GM18520 (cell line): ENCODE data around the gene ALDH2.
A peak's percentile ranks its signal among the peaks of the same experiment; 100 is the strongest.
"Not testable (repeated sequence)": the region's sequence is repeated elsewhere in the genome, so short reads cannot be mapped to it uniquely, and the experiment has no call there.

Experiments
- ATAC-seq: cut with Tn5 transposase; IDR thresholded peaks from one replicate; pipeline ENCODE4 v1.9.1; 2021; ENCODE audit not compliant: unreplicated experiment

The ALDH2 gene

DNA sequence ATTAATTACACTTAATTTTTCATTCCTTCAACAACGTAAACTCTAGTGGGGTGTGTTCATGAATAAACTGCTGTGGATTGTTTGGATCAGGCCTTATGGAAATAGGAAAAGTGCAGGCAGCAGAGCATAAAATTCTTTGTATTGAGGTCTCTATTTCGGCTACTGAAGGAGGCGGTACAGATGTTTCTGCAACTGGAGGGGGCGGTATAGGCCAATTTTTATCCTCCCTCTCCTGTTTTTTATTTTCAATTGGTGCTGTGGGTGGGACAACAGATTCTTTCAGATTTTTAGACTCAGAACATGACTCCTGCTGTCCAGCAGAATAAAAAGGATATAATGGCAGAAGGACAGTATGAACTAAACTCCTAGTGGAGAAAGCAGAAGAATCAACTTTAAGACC, 57.6 kb downstream of the ALDH2 start:
- ATAC-seq: not testable (repeated sequence)

DNA sequence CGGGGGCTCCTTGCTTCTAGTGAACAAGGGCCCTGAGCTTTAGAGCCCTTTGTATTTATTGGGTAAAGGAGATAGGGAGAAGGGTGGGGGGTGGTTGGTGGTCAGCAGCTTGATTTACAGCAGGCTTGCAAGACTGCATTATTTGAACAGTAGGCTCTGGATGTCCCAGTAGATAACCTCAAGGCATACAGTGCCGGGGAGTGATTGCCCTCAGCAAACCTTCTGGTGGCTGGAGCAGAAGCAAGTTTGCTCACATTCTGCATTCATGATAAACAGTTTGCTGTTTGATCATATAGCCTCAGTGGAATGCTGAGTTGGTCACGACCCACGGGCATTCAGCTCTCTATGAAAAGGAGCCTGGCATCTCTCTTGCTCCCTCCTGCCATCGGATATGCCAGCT, 58.8 kb downstream of the ALDH2 start:
- ATAC-seq: no peak

DNA sequence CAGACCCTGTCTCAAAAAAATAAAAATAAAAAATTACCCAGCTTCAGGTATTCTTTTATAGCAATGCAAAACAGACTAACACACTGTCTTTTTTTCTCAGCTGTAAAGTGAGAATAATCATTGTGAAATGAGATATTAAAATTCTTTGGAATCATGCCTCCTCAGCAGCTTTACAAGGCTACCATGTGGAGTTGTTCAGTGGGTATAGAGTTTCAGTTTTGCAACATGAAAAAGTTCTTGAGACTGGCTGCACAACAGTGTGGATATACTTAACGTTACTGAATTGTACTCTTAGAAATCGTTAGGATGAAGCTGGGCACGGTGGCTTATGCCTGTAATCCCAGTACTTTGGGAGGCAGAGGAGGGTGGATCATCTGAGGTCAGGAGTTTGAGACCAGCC, 59.6 kb downstream of the ALDH2 start:
- ATAC-seq: no peak

DNA sequence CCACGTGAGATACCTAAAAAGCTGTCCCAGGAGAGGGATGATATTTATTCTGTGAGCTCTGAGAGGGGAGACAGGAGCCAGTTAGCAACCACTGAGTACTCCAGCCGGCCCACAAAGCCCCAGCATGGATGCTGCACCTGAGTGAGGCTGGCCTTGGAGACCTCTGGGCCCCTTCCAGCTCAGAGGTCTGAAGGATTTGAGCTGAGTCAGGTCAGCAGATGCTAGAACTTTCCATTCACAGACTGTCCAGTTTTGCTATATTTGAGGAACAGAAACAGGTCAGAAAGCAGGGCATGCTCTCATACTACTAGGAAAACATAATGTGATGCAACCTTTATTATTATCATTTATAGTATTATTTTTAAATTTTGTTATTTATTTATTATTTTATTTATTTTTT, 60.3 kb downstream of the ALDH2 start:
- no peak for ATAC-seq

DNA sequence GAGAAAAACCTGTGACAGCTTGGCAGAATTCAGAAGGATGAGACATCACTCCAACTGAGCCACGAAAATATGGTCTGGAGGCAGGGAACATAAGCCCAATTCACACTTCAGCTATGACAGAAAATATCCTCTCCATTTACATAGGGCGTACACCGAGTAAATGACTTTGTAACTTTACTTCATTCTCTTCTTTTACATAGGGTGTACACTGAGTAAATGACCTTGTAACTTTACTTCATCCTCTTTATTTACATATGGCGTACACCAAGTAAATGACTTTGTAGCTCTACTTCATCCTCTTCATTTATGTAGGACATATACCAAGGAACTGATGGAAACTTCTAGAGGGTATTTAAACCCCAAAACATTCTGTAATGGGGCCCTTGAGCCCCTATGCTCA, 61.2 kb downstream of the ALDH2 start:
- no peak for ATAC-seq

DNA sequence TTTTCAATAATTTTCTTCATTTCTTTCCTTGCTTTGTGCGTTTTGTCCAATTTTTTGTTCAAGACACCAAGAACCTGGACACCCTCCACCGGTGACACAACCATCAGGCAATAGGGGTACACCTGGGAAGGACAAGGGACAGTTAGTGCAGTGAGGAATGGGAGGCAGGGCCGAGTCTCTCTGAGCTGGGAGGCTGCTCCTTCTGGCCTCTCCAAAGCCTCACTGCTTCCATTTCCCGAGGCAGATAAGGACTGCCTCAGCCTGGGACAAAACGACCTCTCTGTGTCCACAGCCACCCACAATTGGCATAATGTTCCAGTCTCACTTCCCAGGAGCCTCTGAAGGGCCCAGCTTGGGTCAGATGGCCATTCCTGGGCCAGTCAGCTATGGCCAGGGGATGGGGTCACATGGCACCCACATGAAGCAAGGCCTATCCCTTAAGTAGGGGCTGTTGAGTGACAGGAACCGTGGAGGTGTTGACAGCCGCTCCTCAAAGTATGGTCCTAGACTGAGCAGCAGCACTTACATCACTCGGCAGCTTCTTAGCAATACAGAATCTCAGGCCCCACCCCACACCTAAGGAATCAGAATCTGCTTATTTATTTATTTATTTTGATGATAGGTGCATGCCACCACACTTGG, 61.7 kb downstream of the ALDH2 start:
- ATAC-seq: no peak

DNA sequence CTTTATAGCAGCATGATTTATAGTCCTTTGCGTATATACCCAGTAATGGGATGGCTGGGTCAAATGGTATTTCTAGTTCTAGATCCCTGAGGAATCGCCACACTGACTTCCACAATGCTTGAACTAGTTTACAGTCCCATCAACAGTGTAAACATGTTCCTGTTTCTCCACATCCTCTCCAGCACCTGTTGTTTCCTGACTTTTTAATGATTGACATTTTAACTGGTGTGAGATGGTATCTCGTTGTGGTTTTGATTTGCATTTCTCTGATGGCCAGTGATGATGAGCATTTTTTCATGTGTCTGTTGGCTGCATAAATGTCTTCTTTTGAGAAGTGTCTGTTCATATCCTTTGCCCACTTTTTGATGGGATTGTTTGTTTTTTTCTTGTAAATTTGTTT, 62.9 kb downstream of the ALDH2 start:
- not testable (repeated sequence) for ATAC-seq

DNA sequence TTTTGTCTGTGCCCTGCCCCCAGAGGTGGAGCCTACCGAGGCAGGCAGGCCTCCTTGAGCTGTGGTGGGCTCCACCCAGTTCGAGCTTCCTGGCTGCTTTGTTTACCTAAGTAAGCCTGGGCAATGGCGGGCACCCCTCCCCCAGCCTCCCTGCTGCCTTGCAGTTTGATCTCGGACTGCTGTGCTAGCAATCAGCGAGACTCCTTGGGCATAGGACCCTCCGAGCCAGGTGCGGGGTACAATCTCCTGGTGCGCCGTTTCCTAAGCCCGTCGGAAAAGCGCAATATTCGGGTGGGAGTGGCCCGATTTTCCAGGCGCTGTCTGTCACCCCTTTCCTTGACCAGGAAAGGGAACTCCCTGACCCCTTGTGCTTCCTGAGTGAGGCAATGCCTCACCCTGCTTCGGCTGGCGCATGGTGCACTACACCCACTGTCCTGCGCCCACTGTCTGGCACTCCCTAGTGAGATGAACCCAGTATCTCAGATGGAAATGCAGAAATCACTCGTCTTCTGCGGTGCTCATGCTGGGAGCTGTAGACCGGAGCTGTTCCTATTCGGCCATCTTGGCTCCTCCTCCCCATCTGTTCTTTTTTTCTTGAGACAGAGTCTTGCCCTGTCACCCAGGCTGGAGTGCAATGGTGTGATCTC, 68.1 kb downstream of the ALDH2 start:
- not testable (repeated sequence) for ATAC-seq

DNA sequence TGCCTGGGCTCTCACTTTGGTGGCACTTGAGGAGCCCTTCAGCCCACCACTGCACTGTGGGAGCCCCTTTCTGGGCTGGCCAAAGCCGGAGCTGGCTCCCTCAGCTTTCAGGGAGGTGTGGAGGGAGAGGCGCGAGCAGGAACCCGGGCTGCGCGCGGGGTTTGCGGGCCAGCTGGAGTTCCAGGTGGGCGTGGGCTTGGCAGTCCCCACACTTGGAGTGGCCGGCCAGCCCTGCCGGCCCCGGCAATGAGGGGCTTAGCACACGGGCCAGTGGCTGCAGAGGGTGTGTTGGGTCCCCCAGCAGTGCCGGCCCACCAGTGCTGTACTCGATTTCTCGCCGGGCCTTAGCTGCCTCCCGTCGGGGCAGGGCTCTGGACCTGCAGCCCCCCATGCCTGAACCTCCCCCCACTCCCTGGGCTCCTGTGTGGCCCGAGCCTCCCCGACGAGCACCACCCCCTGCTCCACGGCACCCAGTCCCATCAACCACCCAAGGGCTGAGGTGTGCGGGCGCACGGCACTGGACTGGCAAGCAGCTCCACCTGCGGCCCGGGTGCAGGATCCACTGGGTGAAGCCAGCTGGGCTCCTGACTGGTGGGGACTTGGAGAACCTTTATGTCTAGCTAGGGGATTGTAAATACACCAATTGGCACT, 68.9 kb downstream of the ALDH2 start:
- not testable (repeated sequence) for ATAC-seq

DNA sequence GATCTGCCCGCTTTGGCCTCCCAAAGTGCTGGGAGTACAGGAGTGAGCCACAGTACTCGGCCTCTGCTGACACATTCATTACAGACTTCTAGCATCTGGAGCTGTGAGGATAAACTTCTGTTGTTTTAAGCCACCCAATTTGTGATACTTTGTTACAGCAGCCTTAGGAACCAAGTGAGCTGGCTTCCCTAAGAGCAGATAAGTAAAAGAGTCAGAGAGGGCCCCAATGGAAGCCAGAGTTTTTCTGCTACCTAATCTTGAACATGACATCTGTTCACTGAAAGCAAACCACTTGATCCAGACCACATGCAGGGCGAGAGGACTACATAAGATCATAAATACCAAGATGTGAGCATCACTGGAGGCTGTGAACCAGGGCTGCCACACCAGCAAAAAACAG, 71.6 kb downstream of the ALDH2 start:
- no peak for ATAC-seq

DNA sequence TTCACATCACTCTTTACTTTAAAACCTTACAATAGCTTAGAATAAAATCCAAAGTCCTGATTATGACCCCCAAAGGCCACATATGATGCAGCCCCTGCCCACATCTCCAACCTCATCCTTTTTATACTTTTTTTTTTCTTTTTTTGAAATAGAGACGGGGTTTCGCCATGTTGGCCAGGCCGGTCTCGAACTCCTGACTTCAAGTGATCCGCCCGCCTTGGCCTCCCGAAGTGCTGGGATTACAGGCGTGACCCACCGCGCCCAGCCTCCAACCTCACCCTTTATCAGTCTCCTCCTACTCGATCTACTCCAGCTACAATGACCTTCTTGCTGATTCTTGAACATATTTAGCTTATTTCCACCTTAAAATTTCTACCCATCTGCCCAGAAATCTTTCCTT, 74.1 kb downstream of the ALDH2 start:
- ATAC-seq: no peak

DNA sequence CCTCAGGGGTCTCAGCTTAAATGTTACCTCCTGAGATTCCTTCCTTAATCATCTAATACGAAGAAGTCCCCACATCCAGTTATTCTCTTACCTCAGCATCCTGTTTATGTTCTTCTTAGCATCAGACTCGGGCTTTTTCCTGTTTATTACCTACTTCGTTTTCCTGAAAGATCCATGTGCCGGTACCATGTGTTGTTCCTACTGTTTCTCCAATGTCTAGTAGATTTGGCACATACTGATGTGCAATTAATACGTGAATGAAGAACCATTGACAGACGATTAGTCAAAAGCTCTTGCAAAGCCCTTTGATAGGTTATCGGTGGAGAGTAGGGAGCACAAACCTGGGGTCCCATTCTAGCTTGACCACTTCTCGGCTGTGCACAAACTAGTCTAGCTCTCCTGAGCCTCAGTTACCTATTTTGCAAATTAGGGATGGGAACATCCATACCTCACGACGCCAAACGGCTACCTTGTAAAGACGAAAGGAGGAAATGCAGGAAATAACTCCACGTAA, 74.6 kb downstream of the ALDH2 start:
- ATAC-seq: no peak

DNA sequence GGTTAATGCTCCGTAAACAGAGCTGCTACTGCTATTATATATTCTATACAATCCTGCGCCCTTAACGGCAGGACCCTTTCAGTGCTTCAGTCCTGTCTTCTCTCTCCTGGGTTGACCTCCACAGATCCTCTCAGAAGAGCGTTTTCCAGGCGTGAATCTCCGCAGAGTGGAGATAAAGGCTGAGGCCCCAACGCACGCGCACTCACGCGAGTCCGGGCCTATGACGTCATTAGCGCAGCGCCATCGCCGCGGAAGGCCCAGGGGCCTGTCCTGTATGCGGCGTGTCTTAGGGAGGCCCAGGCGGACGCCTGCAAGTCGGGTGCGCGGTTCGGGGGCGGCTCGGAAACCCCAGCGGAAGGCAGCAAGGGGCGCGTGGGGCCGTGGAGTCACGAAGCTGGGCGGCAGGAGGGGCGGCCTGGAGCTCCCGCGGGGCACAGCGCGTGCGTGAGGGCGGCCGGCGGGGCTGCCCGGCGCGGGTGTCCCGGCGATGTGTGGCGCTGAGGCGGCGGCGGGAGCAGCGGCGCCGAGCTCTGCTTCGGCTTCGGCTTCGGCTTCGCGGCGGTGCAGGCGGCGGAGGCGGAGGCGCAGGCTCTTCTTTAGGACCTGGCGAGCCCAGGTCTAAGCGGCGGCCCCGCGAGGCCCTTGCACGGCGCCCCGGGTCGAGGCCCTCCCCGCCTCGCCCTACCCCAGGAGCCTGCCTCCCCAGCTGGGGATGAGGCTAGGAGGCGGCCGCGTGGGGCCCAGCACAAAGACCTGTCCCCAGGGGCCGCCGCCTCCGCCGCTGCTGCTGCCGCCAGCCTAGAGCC, 75.2 kb downstream of the ALDH2 start, which contains the start of gene MAPKAPK5:
MAPKAPK5 (plus strand) TSS at position 479 of the 806 bp plus-strand sequence. CDS start 506 bp downstream, outside the sequence.
- ATAC-seq: peak; percentile 68

DNA sequence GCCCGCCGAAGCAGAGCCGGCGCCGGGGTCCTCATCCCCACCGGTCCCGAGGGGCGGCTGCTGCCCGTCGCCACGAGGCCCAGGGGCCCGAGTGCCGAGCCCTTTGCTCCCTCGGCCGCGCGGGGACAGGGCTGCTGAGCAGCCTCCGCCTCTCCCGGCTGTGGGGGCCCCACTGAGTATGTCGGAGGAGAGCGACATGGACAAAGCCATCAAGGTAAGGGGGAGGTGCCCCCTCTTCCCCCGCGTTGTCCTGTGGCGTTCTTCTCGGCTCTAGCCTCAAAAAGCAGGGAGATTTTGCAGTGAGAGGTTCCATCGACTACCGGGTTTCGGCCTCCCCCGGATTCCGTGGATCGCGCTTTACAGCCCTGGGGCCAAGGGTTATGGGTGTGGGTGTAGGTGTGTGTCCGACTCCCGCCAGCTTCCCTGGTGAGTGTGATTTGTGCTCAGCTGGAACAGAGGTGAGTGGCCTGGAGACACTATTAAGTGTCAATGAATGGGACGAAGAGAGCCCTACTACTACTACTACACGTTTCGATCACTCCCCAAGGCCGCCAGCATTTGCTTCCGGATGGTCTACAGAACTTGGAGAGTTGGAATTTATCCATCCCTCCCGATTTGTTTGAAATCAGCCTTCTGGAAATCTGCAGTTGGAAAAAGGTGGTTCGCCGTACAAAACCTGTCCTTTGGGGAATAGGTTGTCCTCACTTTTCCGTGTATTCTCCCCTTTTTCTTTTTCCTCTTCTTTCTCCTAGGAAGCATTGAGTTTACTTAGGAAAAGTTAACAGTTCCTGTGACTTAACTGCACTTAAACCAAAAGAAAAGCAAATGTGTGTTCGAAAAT, 76.0 kb downstream of the ALDH2 start:
- ATAC-seq: no peak

DNA sequence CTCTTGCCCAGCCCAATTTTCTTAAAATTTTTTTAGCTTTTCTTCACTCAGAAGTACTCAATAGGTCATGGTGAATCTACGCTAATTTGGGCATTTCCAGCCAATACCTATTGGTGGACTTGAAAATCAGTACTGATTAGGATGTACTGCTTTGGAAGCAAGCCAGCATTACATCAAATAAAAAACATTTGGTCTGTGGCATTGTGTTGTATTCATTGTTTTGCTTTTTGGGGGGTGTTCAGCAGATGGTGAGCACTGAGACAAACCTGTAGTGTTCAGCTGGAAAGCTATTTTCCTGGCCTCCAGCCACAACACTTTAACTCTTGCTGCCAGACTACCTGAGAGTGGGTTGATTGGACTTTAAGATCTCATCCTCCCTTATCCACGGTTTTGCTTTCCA, 79.3 kb downstream of the ALDH2 start:
- ATAC-seq: no peak

DNA sequence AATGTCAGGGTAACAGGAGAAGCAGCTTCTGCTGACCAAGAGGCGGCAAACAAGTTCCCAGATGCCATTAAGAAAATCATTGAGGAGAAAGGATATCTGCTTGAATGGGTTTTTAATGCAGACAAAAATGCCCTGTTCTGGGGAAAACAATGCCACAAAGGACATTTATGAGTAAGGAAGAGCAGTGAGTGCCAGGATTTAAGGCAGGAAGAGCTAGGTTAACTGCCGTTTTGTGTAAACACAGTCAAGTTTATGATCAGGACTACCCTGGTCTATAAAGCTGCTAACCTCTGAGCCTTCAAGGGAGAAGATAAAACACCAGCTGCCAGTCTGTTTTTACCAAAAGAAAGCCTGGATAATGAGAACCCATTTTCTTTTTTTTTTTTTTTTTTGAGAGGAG, 83.8 kb downstream of the ALDH2 start:
- ATAC-seq: no peak

DNA sequence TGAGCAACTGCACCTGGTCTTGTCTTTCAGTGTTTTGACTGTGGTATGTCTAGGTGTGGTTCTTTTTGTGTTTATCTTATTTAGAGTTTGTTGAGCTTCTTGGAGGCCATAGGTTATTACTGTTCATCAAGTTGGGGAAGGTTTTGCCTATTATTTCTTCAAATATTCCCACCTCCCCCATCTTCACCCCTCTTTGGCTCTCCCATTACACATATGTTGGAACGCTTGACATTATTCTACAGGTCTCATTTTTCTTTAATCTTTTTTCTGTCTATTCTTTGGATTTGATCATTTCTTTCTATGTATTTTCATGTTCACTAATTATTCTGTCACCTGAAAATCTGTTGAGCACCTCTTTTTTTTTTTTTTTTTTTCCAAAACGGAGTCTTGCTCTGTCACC, 91.5 kb downstream of the ALDH2 start:
- no peak for ATAC-seq

DNA sequence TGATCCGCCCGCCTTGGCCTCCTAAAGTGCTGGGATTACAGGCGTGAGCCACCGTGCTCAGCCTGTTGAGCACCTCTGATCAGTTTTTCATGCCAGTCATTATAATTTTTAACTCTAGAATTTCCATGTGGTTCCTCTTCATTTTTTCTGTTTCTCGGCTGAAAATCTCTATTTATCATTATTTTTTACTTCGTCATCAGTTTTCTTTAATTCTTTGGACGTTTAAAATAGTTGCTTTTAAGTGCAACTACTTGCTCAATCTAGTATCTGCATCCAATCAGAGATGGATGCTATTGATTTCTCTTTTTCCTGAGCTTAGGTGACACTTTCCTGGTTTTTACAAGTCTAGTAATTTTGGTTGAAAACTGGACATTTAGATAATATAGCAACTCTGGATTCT, 92.0 kb downstream of the ALDH2 start:
- ATAC-seq: no peak

DNA sequence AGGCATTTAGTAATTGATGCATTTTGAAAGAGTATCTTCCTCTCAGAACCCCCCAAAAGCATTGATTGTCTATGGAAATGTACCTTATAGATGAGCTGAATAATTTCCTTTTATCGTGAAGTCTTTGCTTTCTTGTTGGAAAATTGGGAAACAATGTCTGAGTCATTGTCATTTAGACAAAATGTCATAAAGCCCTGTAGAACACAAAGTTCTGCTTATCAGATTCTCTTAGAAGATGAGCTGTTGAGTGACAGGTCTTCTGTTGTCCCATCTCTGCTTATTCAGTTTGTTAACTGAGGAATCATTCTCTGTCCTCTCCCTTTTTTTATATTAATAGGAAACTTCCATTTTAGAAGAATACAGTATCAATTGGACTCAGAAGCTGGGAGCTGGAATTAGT, 98.2 kb downstream of the ALDH2 start:
- ATAC-seq: no peak
